DMS79 treated with DMSO at 0.1 percent for 48 hours (cell line): ENCODE measurements around the gene FBXL7.
"Not testable (repeated sequence)": the region's sequence is repeated elsewhere in the genome, so short reads cannot be mapped to it uniquely, and the experiment has no call there.

Experiments
- DNase-seq: peaks from one replicate; lab custom pipeline; 2025; lab: John Stamatoyannopoulos, UW

Gene FBXL7

DNA sequence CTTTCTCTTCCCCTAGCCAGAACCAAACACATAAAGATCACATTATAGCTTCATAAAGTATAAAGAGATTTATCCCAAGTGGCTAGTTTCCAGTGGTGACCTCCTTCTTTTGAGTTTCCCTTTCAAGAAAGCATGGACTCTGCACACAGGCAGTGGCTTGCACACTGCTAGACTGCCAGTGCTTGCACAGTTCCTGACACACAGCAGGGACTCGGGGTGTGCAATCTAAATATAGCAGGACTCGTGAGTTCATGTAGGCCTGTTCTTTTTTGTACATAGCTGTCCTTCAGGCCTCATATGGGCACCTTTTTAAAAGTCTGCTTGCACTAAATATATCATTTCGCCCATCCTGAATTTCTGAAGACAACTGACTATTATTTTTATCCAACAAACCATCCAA, 308.6 kb downstream of the FBXL7 start:
- no peak for DNase-seq

- DNase-seq = no peak
Measured at GRCh38 chr5:15819617-15820016, 319.6 kb downstream of the FBXL7 start.

- DNase-seq = no peak
Measured at GRCh38 chr5:15821506-15821905, 321.5 kb downstream of the FBXL7 start.

- DNase-seq = no peak
Measured at GRCh38 chr5:15823398-15823797, 323.4 kb downstream of the FBXL7 start.

GRCh38 chr5:15827741-15828140, 327.8 kb downstream of the FBXL7 start:
- DNase-seq = no peak

- DNase-seq = no peak
Measured at GRCh38 chr5:15831408-15831807, 331.4 kb downstream of the FBXL7 start.

- DNase-seq = no peak
Measured at GRCh38 chr5:15833365-15833764, 333.4 kb downstream of the FBXL7 start.

DNA sequence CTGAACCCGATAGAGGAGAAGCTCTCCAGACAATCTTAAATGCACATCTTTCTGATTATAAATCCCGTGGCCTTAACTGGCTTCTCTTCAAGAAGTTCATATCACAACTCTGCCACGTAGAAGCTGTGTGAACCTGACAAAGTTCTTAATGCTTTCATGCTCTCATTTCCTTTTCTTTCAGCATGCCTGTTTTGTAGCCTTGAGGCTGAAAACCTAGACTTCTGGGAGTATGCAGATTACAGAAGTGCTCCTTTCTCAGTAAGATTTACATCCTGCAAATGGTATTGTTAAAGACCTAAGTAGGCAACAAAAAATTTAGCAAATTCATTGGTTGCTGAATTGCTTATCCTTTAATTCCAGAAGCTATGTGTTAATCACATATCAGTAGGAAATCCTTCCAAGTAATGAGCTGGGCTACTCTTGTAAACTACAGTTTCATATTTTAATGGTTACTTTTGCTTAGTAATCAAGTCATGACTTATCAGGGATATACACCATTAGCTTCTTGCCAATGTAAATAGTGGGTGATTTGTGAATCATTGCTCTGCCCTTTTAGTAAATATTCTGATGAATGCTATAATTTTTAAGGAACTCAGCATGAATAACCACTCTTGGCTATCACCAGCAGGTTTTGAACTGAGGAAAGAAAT, 334.7 kb downstream of the FBXL7 start:
- DNase-seq = no peak

DNA sequence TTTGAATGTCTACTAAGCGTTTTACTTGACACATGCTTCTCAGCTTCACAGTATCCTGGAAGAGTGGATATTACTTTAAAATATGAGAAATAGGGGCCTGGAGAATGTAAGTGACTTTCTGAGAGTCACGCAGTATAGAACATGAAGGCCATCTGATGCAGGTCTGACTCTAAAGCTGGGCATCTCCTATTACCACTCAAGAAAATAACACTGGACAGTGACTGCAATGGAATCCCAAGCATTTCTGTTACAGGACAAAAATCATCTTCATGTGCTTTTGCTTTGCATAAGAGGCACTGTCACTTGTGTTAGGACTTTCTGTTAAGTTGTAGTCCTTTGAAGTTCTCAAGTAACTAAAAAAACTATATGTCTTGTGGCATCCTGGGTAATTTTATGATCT, 335.5 kb downstream of the FBXL7 start:
- DNase-seq = no peak

DNA sequence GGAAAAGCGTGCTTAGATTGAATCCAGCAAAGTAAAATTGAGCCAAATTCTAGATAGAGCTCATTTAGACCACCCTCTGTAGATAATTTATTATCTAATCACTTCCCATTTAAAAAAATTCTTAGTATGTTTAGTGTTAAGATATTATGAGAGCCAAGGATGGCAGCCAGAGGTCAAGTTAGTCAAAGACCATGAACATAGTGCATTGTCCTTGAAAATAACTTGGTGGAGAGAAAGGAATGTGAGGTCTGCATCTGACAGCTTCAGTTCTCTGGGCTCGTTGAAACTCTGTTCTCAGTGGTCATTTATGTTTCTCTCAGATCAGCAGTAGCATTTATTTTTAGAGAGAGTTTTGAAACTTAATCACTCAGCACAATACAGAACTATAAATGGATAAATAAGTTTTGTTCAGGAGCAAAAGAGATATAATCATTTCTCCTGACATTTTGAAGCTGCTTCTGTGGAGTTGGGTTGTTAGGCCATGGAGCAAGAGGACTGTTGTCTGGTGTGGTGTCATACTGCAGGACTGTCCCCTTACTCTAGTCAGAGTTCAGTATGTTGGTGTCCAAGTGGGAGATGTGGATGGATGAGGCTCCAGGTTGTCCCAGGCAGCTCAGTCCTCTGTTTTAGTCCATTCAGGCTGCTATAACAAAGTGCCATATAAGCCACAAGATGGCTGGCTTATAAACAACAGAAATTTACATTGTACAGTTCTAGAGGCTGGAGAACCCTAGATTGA, 337.7 kb downstream of the FBXL7 start:
- no peak for DNase-seq

DNA sequence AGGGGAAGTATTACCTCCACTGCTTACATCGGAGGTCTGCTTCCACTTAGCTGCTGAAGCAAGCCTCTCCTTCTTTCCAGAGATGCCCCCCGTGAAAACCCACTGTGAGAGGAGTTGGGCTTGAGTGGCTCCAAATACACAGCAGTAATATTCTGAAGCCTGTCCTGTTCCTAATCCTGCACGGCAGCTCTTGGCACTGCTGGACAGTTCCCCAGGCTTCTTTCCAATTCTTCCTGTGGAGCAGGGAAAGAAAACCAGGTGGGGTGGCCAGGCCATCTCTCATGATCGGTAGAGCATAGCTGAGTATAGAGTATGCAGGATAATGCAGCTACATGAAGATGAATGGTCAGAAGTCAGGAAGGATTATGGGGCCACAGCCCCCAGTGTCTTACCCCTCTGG, 344.3 kb downstream of the FBXL7 start:
- no peak for DNase-seq

DNA sequence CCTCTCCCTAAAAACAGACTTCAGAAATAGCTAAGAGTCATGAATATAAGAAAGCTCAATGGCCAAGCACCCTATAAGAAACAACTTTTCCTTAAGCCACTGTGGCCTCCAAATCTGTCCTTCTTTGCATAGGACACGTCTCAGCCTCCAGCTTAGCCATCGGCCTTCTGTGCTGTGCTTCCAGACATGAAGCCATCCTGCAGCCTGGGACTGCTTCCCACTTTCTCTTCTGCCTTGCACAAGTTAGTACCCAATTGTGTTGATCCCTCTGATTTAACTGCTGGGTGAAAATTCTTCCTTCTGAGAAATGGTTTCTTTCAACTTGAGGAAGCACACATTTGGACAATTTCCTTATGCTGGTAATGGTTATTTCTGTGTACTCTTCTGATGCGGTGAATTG, 344.9 kb downstream of the FBXL7 start:
- no peak for DNase-seq

- no peak for DNase-seq
Measured at GRCh38 chr5:15850536-15850935, 350.6 kb downstream of the FBXL7 start.

GRCh38 chr5:15850939-15851341, 351.0 kb downstream of the FBXL7 start:
- no peak for DNase-seq

GRCh38 chr5:15852217-15852616, 352.2 kb downstream of the FBXL7 start:
- DNase-seq = no peak

GRCh38 chr5:15852949-15853348, 353.0 kb downstream of the FBXL7 start:
- DNase-seq = no peak

DNA sequence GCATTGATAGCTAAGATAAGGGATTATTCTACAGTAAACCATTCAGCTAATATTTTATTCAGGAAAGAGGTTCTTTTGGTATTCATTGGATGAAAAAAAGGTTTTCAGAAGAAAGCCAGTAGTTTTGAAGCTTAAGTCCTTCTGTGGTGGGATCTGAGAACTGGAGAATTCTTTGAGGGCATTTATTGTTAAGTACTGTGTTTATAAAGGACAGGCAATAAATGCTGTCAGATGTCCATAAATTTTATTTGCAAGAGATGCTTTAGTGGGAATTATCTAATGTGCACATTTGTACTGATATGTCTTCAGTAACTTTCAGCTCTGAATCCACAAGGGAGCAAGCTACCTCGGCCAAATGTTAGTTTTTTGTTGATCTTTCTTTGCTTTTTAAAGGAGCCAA, 358.3 kb downstream of the FBXL7 start:
- DNase-seq = no peak

GRCh38 chr5:15864536-15865215, 364.7 kb downstream of the FBXL7 start:
- DNase-seq = no peak

- DNase-seq = not testable (repeated sequence)
Measured at GRCh38 chr5:15872259-15872658, 372.3 kb downstream of the FBXL7 start.

DNA sequence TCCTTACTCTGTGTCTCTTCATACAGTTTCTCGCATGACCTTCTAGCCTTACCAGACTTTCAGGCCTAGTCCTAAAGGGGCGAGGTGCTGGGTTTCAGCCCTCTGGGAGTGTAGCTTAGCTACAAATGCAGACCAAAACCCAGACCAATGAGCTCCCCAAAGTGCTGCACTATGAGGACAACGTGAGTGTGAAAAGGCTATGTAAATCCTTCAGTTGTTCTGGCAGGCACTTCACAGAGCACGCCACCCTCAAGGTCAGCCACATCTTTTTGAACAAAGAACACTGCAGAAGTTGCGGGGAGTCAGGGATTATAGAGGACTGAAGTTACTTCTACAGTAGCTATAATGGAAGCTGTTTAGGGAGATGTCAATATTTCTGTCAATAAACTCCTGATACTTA, 377.9 kb downstream of the FBXL7 start:
- no peak for DNase-seq

DNA sequence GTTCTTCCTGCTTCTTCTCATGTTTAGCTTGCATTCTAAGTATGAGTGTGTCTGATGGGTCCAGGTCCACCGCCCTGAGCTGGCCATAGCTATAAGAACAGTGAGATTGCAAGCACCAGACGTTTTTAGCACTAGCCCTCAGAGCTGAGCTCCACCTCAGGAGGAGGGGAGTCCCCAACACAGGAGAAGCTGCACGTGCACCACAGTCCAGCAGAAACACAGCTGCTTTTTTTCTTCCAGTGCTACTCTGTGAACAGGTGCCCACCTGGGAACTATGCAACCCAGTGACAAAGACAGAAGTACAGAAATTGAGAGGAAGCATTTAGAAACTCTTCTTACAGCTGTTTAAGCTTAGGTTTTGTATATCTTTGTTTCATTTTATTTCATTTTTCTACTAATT, 380.2 kb downstream of the FBXL7 start:
- no peak for DNase-seq

DNA sequence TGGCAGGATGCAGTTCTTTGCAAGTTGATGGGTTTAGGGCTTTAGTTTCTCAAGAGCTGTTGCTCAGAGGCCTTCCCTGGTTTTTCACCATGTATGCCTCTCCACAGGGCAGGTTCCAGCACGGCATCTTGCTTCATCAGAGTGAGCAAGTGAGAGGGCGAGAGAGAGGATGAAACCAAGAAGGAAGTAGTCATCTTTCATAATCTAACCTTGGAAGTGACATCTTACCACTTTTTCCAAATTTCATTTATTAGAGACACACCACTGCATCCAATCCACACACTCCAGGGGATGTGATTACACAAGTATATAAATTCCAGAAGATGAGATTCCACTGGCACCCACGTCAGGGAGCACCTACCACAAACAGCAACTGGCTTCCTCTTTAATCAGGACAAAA, 385.2 kb downstream of the FBXL7 start:
- no peak for DNase-seq

DNA sequence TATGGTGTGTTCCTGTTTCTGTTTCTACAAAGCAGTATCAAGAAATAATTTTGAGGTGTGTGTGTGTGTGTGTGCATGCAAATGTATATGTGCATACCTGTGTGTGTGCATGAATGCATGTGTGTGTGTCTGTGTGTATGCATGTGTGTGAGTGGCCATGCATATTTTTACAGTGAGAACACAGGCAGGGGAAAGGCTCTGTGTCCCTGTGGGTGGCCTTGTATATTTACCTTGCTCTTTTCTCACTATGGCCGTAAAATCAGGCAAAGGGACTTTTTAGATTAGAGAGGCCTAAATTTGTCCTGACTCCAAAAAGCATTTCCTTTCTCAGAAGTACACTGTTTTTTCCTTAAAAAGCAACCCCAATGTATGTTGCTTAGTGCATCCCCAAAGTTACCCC, 386.2 kb downstream of the FBXL7 start:
- DNase-seq = no peak
